DND-41 (cell line): ENCODE data around the gene SRSF3.

Experiments
- ATAC-seq: fragments of 200-7000 bp; cut with Tn5 transposase; 3 replicates; pipeline ENCODE4 v1.9.1; 2021; ENCODE audit warnings: low read depth; ENCODE audit not compliant: insufficient read depth
- DNase-seq: peaks from one replicate; pipeline ENCODE4 v3.0.0-alpha.2; 2020
- H2AFZ ChIP-seq: 2 replicates; pipeline ENCODE4 v1.6.0; 2012; ENCODE audit warnings: low read depth, low read length
- H3K27ac ChIP-seq: 2 replicates; pipeline ENCODE4 v1.5.1; 2012; ENCODE audit warnings: low read length, inconsistent platforms
- H3K27me3 ChIP-seq: fragments of 200-600 bp; sonication (generic); 2 replicates; pipeline ENCODE4 v1.6.0; 2012; ENCODE audit warnings: low read length, mild to moderate bottlenecking, inconsistent platforms; ENCODE audit not compliant: insufficient read depth, poor library complexity
- H3K36me3 ChIP-seq: 2 replicates; pipeline ENCODE4 v1.5.1; 2012; ENCODE audit warnings: low read length, inconsistent platforms; ENCODE audit not compliant: insufficient read depth
- H3K4me1 ChIP-seq: 2 replicates; pipeline ENCODE4 v1.5.1; 2012; ENCODE audit warnings: mild to moderate bottlenecking, low read length; ENCODE audit not compliant: insufficient read depth
- H3K4me2 ChIP-seq: 2 replicates; pipeline ENCODE4 v1.6.0; 2012; ENCODE audit warnings: mild to moderate bottlenecking, moderate library complexity, low read length, inconsistent platforms; ENCODE audit not compliant: insufficient read depth
- H3K4me3 ChIP-seq, 2 experiments: fragments of 200-600 bp in 1 of 2; shearing (Covaris generic) in 1 of 2; 2 replicates each; pipeline ENCODE4 v1.5.1; 2012 to 2016; ENCODE audit warnings: inconsistent platforms in 2 of 2, low read length in 2 of 2, mild to moderate bottlenecking in 2 of 2, low read depth in 1 of 2, moderate library complexity in 1 of 2
- H3K79me2 ChIP-seq: 2 replicates; pipeline ENCODE4 v1.6.0; 2012; ENCODE audit warnings: low read length, inconsistent platforms; ENCODE audit not compliant: insufficient read depth
- H3K9ac ChIP-seq: 2 replicates; pipeline ENCODE4 v1.6.0; 2012; ENCODE audit warnings: low read depth, mild to moderate bottlenecking, inconsistent platforms, low read length, moderate library complexity
- H3K9me3 ChIP-seq: 2 replicates; pipeline ENCODE4 v1.5.1; 2012; ENCODE audit warnings: low read length, moderate library complexity, mild to moderate bottlenecking, inconsistent platforms; ENCODE audit not compliant: insufficient read depth, severe bottlenecking
- H4K20me1 ChIP-seq: 2 replicates; pipeline ENCODE4 v1.6.0; 2012; ENCODE audit warnings: low read length; ENCODE audit not compliant: insufficient read depth
- EZH2 ChIP-seq: IDR thresholded peaks from 3 replicates; pipeline ENCODE4 v1.6.1; 2012; ENCODE audit warnings: borderline replicate concordance, low read depth, mild to moderate bottlenecking, moderate library complexity, low read length, inconsistent platforms; ENCODE audit not compliant: severe bottlenecking
- TF ChIP-seq, protein P1 (sequence below): IDR thresholded peaks from 2 replicates; pipeline ENCODE4 v1.5.1; 2012; ENCODE audit warnings: borderline replicate concordance, low read length, moderate library complexity, mild to moderate bottlenecking; ENCODE audit not compliant: poor library complexity, severe bottlenecking; ENCODE audit errors: extremely low read depth

SRSF3 gene

DNA sequence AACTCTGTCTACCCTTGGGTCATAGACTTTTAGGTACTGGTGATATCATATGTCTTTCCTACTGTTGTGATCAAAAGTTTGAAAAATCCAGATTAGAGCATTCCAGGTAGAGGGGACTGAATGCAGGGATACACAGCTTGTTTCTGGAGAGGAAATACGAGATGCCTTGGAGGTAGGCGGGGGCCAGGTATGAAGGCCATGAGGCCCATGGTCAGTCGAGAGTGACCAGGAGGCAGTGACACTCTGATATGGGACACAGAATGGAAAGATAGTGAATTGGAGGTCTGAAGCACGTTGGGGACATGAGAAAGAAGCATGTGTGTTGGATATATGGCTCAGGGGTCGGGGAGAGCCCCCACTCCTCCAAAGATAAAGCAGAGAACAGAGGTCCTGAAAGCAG lies 16.1 kb upstream of the SRSF3 start:
- Histone ChIP-seq H4K20me1 (no peaks in the 10 kb centered on the region), H3K4me2 (no peak overlapping the region), H3K27ac (no peak overlapping the region), H3K36me3 (no peaks in the 10 kb centered on the region), H3K9ac (no peak overlapping the region), H3K27me3 (no peaks in the 10 kb centered on the region), H3K79me2 (no peaks in the 10 kb centered on the region), H3K4me3 (no peak overlapping the region), H3K9me3 (no peaks in the 10 kb centered on the region), H3K4me1 (0 out of 2 replicates have a peak, but pooled peaks cover 5% of the 10 kb centered on the region), H2AFZ (no peak overlapping the region)
- DNase-seq (no peak), ATAC-seq (no peak)
- TF ChIP-seq, protein P1, sequence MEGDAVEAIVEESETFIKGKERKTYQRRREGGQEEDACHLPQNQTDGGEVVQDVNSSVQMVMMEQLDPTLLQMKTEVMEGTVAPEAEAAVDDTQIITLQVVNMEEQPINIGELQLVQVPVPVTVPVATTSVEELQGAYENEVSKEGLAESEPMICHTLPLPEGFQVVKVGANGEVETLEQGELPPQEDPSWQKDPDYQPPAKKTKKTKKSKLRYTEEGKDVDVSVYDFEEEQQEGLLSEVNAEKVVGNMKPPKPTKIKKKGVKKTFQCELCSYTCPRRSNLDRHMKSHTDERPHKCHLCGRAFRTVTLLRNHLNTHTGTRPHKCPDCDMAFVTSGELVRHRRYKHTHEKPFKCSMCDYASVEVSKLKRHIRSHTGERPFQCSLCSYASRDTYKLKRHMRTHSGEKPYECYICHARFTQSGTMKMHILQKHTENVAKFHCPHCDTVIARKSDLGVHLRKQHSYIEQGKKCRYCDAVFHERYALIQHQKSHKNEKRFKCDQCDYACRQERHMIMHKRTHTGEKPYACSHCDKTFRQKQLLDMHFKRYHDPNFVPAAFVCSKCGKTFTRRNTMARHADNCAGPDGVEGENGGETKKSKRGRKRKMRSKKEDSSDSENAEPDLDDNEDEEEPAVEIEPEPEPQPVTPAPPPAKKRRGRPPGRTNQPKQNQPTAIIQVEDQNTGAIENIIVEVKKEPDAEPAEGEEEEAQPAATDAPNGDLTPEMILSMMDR, result no peak
- TF ChIP-seq EZH2, result no peak

DNA sequence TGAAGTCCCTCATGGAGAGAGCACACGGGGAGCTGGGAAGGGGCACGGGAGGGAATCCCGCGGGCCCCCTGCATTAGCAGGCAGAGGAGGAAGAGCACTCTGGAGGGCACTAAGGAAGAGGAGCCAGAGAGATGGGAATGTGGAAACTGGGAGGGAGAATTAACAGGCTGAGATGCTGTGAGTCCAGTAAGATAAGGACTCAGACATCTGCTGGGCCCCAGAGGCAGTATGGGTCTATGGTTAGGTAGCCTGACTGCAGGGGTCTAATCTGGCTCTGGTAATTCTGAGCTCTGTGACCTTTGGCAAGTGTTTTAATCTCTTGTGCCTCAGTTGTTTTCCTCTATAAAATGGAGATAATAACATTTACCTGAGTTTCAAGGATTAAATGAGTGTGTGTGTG lies 15.7 kb upstream of the SRSF3 start:
- Histone ChIP-seq H3K36me3 (no peaks in the 10 kb centered on the region), H3K4me1 (0 out of 2 replicates have a peak, but pooled peaks cover 5% of the 10 kb centered on the region), H3K27me3 (no peaks in the 10 kb centered on the region), H3K9ac (no peak overlapping the region), H2AFZ (no peak overlapping the region), H3K9me3 (no peaks in the 10 kb centered on the region), H3K4me3 (no peak overlapping the region), H3K79me2 (no peaks in the 10 kb centered on the region), H3K4me2 (no peak overlapping the region), H3K27ac (no peak overlapping the region), H4K20me1 (no peaks in the 10 kb centered on the region)
- ATAC-seq (no peak), DNase-seq (no peak)
- TF ChIP-seq EZH2, result no peak

DNA sequence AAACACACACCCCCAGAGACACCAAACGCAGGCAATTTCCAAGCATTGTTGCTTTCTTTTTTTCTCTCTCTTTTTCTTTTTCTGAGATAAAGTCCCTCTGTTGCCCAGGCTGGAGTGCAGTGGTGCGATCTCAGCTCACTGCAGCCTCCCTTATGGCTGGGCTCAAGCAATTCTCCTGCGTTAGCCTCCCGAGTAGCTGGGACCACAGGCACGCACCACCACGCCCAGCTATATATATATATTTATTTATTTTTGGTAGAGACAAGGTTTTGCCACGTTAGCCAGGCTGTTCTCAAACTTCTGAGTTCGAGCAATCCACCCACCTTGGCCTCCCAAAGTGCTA lies 14.0 kb upstream of the SRSF3 start:
- no peaks in the 10 kb centered on the region for H4K20me1 ChIP-seq
- no peaks in the 10 kb centered on the region for H3K79me2 ChIP-seq
- no peak overlapping the region for H3K4me2 ChIP-seq
- no peaks in the 10 kb centered on the region for H3K27me3 ChIP-seq
- H3K9me3 ChIP-seq, result no peaks in the 10 kb centered on the region
- no peaks in the 10 kb centered on the region for H3K36me3 ChIP-seq
- DNase-seq (no peak), ATAC-seq (no peak)
- H2AFZ ChIP-seq, result 0 out of 2 replicates have a peak overlapping the region, but pooled peaks have one; percentile 55
- H3K27ac ChIP-seq, result no peak overlapping the region
- H3K4me1 ChIP-seq, result 0 out of 2 replicates have a peak, but pooled peaks cover 5% of the 10 kb centered on the region
- TF ChIP-seq, protein P1, result no peak
- TF ChIP-seq EZH2, result no peak
- H3K9ac ChIP-seq, result no peak overlapping the region
- H3K4me3 ChIP-seq, result no peak overlapping the region

DNA sequence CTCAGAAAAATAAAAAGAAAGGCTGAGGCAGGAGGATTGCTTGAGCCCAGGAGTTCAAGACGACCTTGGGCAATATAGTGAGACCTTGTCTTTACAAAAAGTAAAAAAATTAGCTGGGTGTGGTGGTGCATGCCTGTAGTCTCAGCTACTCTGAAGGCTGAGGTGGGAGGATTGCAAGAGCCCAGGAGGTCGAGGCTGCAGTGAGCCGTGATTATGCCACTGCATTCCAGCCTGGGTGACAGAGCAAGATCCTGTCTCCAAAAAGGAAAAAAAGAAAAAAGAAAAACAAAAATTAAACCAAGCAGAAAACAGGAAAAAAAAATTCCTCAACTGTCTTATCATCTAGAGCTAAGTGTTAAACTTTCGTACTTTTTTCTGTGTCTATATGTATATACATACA lies 12.4 kb upstream of the SRSF3 start:
- TF ChIP-seq EZH2, result no peak
- TF ChIP-seq, protein P1, result no peak
- no peaks in the 10 kb centered on the region for H3K27me3 ChIP-seq
- H3K9ac ChIP-seq, result no peak overlapping the region
- DNase-seq, result no peak
- no peak overlapping the region for H3K27ac ChIP-seq
- H2AFZ ChIP-seq, result no peak overlapping the region
- 0 out of 2 replicates have a peak, but pooled peaks cover 5% of the 10 kb centered on the region for H3K4me1 ChIP-seq
- H3K9me3 ChIP-seq, result no peaks in the 10 kb centered on the region
- H3K4me2 ChIP-seq, result no peak overlapping the region
- H4K20me1 ChIP-seq, result no peaks in the 10 kb centered on the region
- no peaks in the 10 kb centered on the region for H3K79me2 ChIP-seq
- no peak for ATAC-seq
- H3K4me3 ChIP-seq, result no peak overlapping the region
- no peaks in the 10 kb centered on the region for H3K36me3 ChIP-seq
